Stimulated activated CD8-positive, alpha-beta memory T cell treated with anti-CD3 and anti-CD28 coated beads, Interleukin-15, amount 100 ng/mL, for 4 hours (primary cell): Measurements from ENCODE around the gene TBX1.
"Not testable (repeated sequence)": the region's sequence is repeated elsewhere in the genome, so short reads cannot be mapped to it uniquely, and the experiment has no call there.

Source experiments
- DNase-seq, 2 donors: peaks; one replicate each; pipeline ENCODE4 v3.0.0-alpha.2; 2020; ENCODE audit warnings: low read depth in 2 of 2

TBX1 gene

GRCh38 chr22:19723232-19723982 lies 37.2 kb upstream of the TBX1 start, which contains the start of gene GP1BB:
GP1BB (plus strand) TSS chr22:19723539; CDS start chr22:19723570, 31 bp downstream.
- no peak for DNase-seq

- no peak for DNase-seq
These were observed 36.4 kb upstream of the TBX1 start for GRCh38 chr22:19723983-19724827.

- DNase-seq = no peak
These were observed 35.5 kb upstream of the TBX1 start for GRCh38 chr22:19724927-19725661.

GRCh38 chr22:19726064-19726788 lies 34.4 kb upstream of the TBX1 start:
- not testable (repeated sequence) for DNase-seq

- no peak for DNase-seq
These were observed 33.0 kb upstream of the TBX1 start for GRCh38 chr22:19727310-19728150.

GRCh38 chr22:19728271-19728670 lies 32.3 kb upstream of the TBX1 start:
- DNase-seq = no peak

- DNase-seq = no peak
These were observed 31.7 kb upstream of the TBX1 start for GRCh38 chr22:19728836-19729235.

- DNase-seq = no peak
These were observed 31.1 kb upstream of the TBX1 start for GRCh38 chr22:19729507-19729906.

GRCh38 chr22:19730198-19730597 lies 30.4 kb upstream of the TBX1 start:
- DNase-seq = no peak

- DNase-seq = peak; percentile 58 to 71
These were observed 29.8 kb upstream of the TBX1 start for GRCh38 chr22:19730655-19731360.

GRCh38 chr22:19731361-19732135 lies 29.0 kb upstream of the TBX1 start:
- DNase-seq = no peak

GRCh38 chr22:19732403-19733113 lies 28.0 kb upstream of the TBX1 start:
- DNase-seq = no peak

GRCh38 chr22:19733755-19734154 lies 26.8 kb upstream of the TBX1 start:
- no peak for DNase-seq

- DNase-seq = no peak
These were observed 26.4 kb upstream of the TBX1 start for GRCh38 chr22:19734163-19734562.

GRCh38 chr22:19734837-19735382 lies 25.7 kb upstream of the TBX1 start:
- no peak for DNase-seq

GRCh38 chr22:19735665-19736510 lies 24.7 kb upstream of the TBX1 start:
- DNase-seq = no peak
